HEK293T (cell line): ENCODE data around the gene ADORA2B.

Source experiments
- CTCF ChIA-PET: fragments of 350-600 bp; formaldehyde crosslinking; extraction: SDS; loops from one replicate; lab custom pipeline; 2021; ENCODE audit warnings: antibody characterized with exemption, inconsistent platforms; lab: Yijun Ruan, JAX
- POLR2A ChIA-PET: fragments of 350-600 bp; formaldehyde crosslinking; extraction: SDS; loops from one replicate; lab custom pipeline; 2020; ENCODE audit warnings: antibody characterized with exemption, inconsistent platforms; lab: Yijun Ruan, JAX
- DNase-seq: peaks from one replicate; pipeline ENCODE4 v3.0.0; 2012; ENCODE audit warnings: mixed read lengths; ENCODE audit errors: extremely low spot score
- ARNT ChIP-seq: fragments of 450-650 bp; IDR thresholded peaks from 2 replicates; pipeline ENCODE4 v1.6.1; 2017; ENCODE audit warnings: mild to moderate bottlenecking
- BHLHE40 ChIP-seq: fragments of 450-650 bp; IDR thresholded peaks from 2 replicates; pipeline ENCODE4 v1.6.1; 2016; ENCODE audit warnings: mild to moderate bottlenecking, moderate library complexity, borderline replicate concordance
- CTBP1 ChIP-seq: fragments of 450-650 bp; IDR thresholded peaks from 2 replicates; pipeline ENCODE4 v1.6.1; 2016; ENCODE audit warnings: borderline replicate concordance
- ELF4 ChIP-seq: fragments of 450-650 bp; IDR thresholded peaks from 2 replicates; pipeline ENCODE4 v1.6.1; 2017; ENCODE audit warnings: antibody characterized with exemption
- FOXA1 ChIP-seq: fragments of 450-650 bp; IDR thresholded peaks from 2 replicates; pipeline ENCODE4 v1.6.1; 2016; ENCODE audit warnings: mild to moderate bottlenecking
- FOXK2 ChIP-seq: fragments of 450-650 bp; IDR thresholded peaks from 2 replicates; pipeline ENCODE4 v1.6.1; 2016; ENCODE audit warnings: mild to moderate bottlenecking
- FOXM1 ChIP-seq: fragments of 450-650 bp; IDR thresholded peaks from 2 replicates; pipeline ENCODE4 v1.6.1; 2017; ENCODE audit warnings: mild to moderate bottlenecking, borderline replicate concordance
- HDGF ChIP-seq: fragments of 450-650 bp; IDR thresholded peaks from 2 replicates; pipeline ENCODE4 v1.6.1; 2017; ENCODE audit warnings: antibody characterized with exemption, borderline replicate concordance
- L3MBTL2 ChIP-seq: fragments of 450-650 bp; conservative IDR thresholded peaks from 2 replicates; pipeline ENCODE4 v1.6.1; 2016; ENCODE audit warnings: mild to moderate bottlenecking
- LEF1 ChIP-seq: fragments of 450-650 bp; IDR thresholded peaks from 2 replicates; pipeline ENCODE4 v1.6.1; 2017; ENCODE audit warnings: mild to moderate bottlenecking, borderline replicate concordance
- NFRKB ChIP-seq: fragments of 450-650 bp; IDR thresholded peaks from 2 replicates; pipeline ENCODE4 v1.6.1; 2016; ENCODE audit warnings: mild to moderate bottlenecking, moderate library complexity
- PKNOX1 ChIP-seq: fragments of 450-650 bp; IDR thresholded peaks from 2 replicates; pipeline ENCODE4 v1.6.1; 2016
- SP1 ChIP-seq: fragments of 450-650 bp; IDR thresholded peaks from 2 replicates; pipeline ENCODE4 v1.6.1; 2017
- SUZ12 ChIP-seq: fragments of 450-650 bp; IDR thresholded peaks from 2 replicates; pipeline ENCODE4 v1.6.1; 2016; ENCODE audit warnings: mild to moderate bottlenecking
- TARDBP ChIP-seq: fragments of 450-650 bp; IDR thresholded peaks from 2 replicates; pipeline ENCODE4 v1.6.1; 2016
- ZNF384 ChIP-seq: fragments of 450-650 bp; IDR thresholded peaks from 2 replicates; pipeline ENCODE4 v1.6.1; 2016

The ADORA2B gene

GRCh38 chr17:15941781-15942180, 3.1 kb upstream of the ADORA2B start:
- POLR2A ChIA-PET, result interaction anchor here (1.7 kb wide), 1 partner anchor 57 kb away, joined by 8 read pairs; the partner anchor contains the start of genes TTC19 and ZSWIM7
- DNase-seq, result no peak
- CTCF ChIA-PET, result no interaction called here
- TF ChIP-seq FOXM1 (no peak), FOXK2 (no peak), NFRKB (no peak), ARNT (no peak), TARDBP (no peak), PKNOX1 (no peak), ELF4 (no peak), BHLHE40 (no peak), HDGF (no peak), CTBP1 (no peak), FOXA1 (no peak), SUZ12 (no peak)

GRCh38 chr17:15942207-15942833, 2.6 kb upstream of the ADORA2B start:
- ChIA-PET CTCF (no interaction called here), POLR2A (interaction anchor here (1.7 kb wide), 1 partner anchor 57 kb away, joined by 8 read pairs; the partner anchor contains the start of genes TTC19 and ZSWIM7)
- no peak for DNase-seq
- TF ChIP-seq FOXM1 (no peak), ARNT (no peak), FOXA1 (no peak), CTBP1 (no peak), SP1 (no peak), ELF4 (no peak)

GRCh38 chr17:15943971-15944758, 765 bp upstream of the ADORA2B start:
- DNase-seq, result no peak
- CTCF ChIA-PET, result interaction anchor here (0.6 to 2.6 kb wide), 12 partner anchors 8 to 230 kb away, joined by 3 to 14 read pairs (median 5); no protein-coding TSS in a partner anchor
- POLR2A ChIA-PET, result interaction anchor here (0.7 to 7.4 kb wide), 14 partner anchors 8 to 96 kb away, joined by 3 to 74 read pairs (median 6); partner anchors contain the start of genes TTC19 and ZSWIM7
- TF ChIP-seq ELF4, result no peak
- peak; percentile 77 for TF ChIP-seq L3MBTL2

- ChIA-PET CTCF (interaction anchor here (0.7 to 2.6 kb wide), 13 partner anchors 9 to 106 kb away, joined by 3 to 14 read pairs (median 5); no protein-coding TSS in a partner anchor), POLR2A (interaction anchor here (0.6 to 7.4 kb wide), 22 partner anchors 9 to 270 kb away, joined by 3 to 74 read pairs (median 4); partner anchors contain the start of genes NCOR1, TTC19 and ZSWIM7)
- TF ChIP-seq SUZ12 (no peak), ZNF384 (no peak), FOXA1 (no peak), ARNT (no peak), FOXM1 (no peak), BHLHE40 (no peak), FOXK2 (no peak), NFRKB (no peak), ELF4 (no peak), L3MBTL2 (no peak; the same call in none of the 2 replicates), HDGF (no peak), LEF1 (no peak), SP1 (no peak), PKNOX1 (no peak), CTBP1 (no peak), TARDBP (no peak)
- DNase-seq, result no peak
These were observed 729 bp downstream of the ADORA2B start for GRCh38 chr17:15945527-15946191.

- DNase-seq, result no peak
- ChIA-PET POLR2A (interaction anchor here (1.0 to 7.4 kb wide), 4 partner anchors 15 to 118 kb away, joined by 3 to 74 read pairs (median 12); partner anchors contain the start of genes TTC19 and ZSWIM7), CTCF (no interaction called here)
- no peak for TF ChIP-seq FOXM1
These were observed 1.7 kb downstream of the ADORA2B start for GRCh38 chr17:15946611-15947120.

- POLR2A ChIA-PET, result interaction anchor here (0.8 to 7.4 kb wide), 3 partner anchors 11 to 118 kb away, joined by 3 to 74 read pairs (median 3); partner anchors contain the start of genes TTC19 and ZSWIM7
- CTCF ChIA-PET, result interaction anchor here (1.5 kb wide), 1 partner anchor 18 kb away, joined by 3 read pairs; no protein-coding TSS in a partner anchor
- TF ChIP-seq SP1 (no peak), FOXA1 (no peak), SUZ12 (no peak), ARNT (no peak), BHLHE40 (no peak), HDGF (no peak), FOXK2 (no peak), ZNF384 (no peak), CTBP1 (no peak), LEF1 (no peak)
- DNase-seq, result no peak
These were observed 2.3 kb downstream of the ADORA2B start for GRCh38 chr17:15947271-15947670.
